GM19240 (cell line): Measurements from ENCODE around the gene WWOX.

ENCODE experiments used
- DNase-seq: peaks from one replicate; pipeline ENCODE4 v3.0.0; 2011; ENCODE audit warnings: low spot score; ENCODE audit not compliant: insufficient read length

Gene WWOX

DNA sequence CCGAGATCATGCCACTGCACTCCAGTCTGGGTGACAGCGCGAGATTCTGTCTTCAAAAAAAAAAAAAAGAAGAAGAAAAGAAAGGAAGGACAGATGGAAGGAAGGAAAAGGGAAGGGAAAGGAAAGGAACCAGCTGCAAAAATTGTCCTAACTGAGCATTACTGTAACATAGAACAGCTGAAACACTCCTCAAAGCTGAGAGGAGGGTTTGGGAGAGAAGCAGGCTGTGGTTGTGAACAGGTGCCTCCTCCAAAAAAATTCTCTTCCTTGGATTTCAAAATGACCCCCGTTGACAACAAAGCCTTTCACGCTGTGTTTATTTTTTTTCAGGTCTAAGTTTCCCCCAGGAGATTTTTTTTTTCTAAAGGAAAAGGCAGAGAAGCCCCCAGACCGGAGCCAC is 541.4 kb downstream of the WWOX start:
- no peak for DNase-seq

DNA sequence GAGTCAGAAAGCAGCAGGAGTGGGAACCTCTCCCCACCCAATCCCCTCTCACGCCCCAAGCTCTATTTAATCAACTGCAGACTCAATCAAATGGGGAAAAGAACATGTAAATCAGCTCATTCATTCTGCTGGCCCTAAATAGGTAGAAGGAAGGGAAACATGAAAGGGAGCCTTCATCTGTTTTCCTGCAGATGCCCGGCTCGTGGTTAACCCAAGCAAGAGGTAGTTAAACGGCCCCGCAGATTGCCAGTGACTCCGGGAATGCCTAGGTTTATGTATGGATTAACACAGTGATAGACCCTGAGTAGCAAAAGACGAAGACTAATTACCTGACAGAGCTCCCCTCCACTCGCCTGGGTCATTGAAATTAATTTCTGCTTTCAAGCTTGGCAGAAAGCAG is 542.0 kb downstream of the WWOX start:
- no peak for DNase-seq

DNA sequence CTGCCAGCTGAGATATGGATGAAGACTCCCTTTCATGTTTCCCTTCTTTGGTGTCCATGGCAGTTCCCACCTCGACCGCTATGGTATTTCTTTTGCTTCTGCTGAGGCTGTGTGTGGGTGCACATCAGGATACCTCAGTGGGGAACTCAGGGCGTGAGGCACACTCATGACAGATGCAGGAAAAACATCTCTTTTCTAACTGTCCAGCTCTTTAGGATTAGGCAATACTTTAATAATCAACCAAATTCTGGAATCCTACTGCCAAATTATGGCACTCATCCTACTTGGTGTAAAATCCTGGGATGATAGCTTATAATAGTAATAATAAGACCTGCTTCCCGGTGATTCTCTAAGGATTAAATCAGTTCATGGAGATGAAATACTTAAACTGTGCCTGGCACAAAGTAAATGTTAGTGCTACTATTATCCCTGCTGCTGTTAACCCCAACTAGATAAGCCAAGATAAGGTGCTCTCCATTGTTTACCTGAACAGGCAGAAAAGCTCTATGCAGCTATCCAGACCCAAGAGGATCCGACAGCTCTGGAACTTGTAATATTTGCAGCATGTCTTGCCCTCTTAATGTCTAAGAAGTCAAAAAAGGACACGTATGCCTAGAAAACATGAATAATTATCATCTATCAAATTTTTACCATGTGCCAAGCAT is 543.3 kb downstream of the WWOX start:
- no peak for DNase-seq

DNA sequence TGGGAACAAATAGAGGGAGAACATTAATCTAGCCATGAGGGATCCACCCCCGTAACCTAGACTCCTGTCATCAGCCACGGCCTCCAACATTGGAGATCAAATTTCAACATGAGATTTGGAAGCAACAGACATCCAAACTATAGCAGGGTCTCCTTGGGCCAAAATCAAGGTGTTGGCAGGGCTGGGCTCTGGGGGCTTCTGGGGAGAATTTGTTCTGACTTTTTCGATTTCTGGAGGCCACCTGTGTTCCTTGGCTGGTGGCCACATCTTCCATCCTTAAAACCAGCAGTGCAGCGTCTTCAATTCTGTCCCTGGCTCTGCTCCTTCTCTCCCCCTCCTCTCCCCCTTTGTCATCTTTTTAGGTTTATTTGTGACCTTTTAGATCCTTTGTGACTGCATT is 546.2 kb downstream of the WWOX start:
- DNase-seq = no peak

DNA sequence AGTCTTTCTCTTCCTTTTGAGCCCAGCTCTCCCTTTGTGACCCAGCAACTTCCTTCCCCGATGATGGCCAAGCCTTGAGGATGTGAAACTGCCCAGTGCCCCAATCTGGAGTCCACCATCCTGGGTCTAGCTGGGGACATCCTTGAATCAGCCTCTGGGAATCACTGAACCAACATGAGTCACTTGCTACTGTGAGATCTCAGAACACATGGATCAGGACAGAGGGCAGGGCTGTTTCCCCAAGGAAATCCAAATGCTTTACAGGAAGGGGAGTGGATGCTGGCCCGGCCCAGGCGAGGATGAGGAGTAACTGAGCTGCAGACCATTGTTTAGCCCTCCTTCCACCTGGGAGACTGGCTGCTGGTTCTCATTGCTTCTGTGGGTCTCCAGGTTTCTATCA is 547.6 kb downstream of the WWOX start:
- no peak for DNase-seq

DNA sequence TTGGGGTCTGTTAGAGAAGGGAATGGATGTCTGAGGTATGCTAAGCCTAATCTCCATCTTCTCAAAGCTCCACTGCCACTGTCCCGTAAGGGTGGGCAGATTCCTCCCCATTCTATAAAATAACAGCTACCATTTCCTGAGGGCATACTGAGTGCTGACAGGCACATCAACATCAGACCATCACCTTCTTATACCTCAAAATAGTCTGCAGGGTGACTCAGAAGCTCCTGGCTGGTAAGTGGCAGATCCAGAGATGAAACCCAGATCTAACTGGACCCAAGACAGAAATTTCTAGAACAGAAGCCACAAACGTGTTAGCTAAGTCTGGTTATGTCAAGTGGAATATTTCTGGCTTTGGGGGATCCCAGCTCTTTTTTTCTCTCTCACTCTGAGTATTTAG is 548.0 kb downstream of the WWOX start:
- no peak for DNase-seq

DNA sequence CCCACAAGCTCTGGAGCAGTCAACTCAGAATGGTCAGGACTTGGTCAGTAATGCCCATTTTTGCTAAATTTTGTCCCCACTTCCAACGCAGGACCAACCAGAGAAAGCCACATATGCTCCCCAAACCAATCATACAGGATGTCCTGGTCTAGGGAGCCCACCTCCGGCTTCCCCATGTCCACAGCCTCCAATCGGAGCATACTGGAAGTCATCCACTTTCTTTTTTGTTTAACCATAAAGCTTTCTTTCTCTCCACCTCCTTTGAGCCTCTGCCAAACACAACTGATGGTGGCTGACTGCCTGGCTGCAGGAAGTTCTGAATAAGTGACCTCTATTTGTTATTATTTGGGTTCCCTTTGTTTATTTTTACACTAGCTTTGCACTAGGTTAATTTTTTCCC is 549.1 kb downstream of the WWOX start:
- DNase-seq = no peak

DNA sequence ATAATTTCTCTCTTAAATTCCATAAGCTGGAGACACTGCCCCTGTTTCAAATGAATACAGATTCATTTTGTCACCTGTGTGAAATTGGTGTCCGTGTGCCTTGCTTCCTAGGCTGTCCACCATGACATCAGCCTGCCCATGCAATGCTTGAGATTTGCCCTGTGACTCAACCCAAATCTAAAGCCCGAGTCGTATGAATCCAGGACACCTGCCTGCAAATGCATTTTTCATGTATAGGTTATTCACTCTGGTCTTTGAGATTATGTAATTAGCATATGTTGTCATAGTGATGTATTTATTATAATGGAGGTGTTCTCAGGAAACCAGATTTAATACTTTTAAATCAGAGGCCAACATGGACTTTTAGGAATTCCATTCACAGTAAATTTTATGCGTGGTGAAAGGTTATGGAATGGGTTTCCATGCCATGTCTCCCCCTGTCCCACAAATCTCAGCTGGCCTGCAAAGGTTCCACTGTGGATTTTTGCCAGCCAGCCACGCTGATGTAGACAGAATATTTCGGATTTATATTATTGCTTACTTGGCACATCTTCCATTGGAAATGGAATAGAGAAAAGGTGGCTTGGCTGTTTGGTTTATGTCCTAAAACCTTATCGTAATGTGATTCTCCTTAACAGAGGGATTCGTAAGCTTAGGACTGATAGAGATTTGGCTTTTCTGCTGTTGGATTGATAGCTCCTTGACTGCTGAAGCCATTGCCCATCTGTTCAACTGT is 551.1 kb downstream of the WWOX start:
- no peak for DNase-seq

DNA sequence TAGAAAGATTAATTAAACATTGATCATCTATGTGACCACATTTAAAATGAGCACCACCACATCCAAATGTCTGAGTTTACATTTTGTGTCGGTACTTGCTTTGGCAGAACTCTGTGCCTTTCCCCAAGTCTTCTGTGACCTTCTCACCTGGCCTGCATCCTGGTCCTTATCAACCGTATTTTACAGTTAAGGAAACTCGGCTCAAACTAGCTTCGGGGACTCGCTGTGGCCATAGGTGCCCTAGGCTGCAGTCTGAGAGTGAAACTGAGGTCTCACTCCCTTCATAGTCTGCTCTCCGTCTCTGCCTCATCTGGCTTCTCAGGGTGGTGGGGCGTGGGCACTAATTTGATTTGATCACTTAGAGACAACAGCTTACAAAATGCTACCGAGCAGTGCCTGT is 555.5 kb downstream of the WWOX start:
- DNase-seq = no peak

DNA sequence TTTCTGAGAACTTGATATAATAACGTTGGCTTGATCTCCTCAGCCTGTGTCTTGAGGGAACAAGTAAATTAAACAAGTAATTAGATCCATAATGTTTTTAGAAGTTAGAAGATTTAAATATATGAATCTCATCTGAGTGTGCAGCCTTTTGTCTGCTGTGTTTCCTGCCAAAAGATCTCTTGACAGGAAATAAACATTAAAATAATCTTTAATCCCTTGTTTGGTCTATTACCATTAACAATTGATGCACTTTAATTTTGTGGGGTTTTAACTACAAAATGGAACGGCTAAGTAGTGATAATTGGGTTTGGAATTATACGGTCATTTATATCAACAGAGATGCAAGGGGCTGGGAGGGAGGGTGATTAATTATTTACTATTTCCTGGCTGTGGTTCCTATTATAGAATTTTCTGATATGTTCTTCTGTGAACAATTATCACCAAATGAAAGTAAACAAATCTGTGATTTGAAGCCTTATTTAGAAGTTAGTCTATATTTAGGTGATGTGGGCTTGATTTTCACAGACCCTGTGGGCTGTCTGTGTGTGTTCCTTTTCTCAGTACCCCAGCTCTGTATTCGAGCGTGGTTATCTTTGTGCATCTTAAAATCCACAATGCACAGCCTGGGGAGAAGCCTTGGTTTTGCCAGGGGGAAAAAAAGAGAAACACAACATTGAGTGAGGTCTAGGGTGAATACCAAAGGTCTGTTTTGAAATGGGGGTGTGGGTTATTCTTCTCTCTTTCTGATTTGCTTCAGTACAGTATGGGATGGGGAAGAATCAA is 556.1 kb downstream of the WWOX start:
- DNase-seq = no peak

DNA sequence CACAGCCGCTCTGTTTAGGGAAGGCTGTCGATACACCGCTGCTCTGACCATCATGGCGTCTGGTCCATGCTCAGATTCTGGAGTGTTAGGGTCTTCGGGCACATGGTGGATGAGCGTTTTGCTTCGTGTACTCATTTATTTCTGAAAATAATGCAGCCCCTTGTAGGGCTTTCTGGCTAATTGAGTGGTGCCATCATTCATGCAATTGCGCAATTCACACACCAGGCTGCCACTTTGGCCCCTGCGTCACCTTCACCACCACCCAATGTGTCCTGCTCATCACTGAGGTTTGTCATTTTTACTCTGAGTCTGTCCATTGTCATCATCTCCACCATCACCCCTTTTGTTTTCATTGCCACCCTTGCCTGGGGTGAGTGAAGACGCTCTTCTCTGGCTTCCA is 557.4 kb downstream of the WWOX start:
- no peak for DNase-seq

DNA sequence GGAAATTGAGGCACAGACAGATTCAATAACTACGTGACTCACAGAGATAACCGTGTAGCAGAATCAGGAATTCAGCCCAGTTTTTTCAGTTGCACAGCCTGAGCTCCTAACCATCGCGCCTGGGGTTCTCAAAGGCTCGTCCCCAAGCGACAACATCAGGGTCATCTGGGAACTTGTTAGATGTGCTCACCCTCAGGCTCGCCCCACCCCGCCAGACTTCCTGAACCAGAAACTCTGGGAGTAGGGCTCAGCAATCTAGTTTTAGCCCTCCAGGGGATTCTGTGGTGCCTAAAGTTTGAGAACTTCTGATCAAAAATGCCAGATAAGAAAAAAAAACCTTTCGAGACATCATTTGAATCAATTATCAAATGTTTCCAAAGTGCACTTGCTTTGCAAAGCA is 559.8 kb downstream of the WWOX start:
- DNase-seq = no peak

DNA sequence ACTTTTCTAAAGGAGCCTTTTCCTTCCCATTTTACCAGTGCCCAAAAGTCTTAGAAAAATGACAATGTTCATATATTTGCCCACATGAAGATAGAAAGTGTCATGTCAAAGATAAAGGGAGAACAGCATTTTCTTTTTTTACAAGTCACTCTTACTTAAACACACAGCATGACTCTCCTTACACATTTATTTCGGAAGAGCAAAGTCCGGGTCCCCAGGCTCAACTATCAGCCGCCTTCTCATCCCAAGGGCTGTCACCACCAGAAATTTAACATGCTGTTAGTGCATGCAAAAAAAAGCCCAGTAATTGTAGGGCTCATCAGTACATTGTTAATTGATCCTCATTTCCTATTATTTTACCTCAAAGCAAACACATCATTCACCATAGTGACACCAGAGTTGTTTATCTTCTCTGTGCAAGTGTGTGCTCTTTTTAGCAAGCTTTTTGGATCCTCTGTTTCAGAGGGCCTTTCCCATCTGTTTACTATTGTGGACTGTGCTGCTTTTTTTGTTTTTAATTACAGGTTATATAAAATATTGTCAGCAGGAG is 560.3 kb downstream of the WWOX start:
- no peak for DNase-seq

DNA sequence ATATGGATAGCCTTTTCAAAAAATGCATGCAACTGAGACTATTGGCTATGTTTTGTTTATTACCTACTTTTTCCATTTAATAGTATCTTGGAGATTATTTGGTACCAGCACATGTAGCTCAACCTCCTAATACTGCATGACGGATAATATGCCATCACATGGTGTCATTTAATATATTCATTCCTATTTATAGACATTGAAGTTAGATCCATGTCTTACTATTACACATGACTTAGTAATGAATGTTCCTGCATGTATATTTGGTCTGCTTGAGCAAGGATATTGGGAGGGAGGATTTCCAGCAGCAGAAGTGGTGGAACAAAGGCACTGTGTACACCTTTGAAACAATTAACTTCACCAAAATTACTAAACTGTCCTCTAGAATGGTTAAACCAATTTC is 561.3 kb downstream of the WWOX start:
- DNase-seq = no peak

DNA sequence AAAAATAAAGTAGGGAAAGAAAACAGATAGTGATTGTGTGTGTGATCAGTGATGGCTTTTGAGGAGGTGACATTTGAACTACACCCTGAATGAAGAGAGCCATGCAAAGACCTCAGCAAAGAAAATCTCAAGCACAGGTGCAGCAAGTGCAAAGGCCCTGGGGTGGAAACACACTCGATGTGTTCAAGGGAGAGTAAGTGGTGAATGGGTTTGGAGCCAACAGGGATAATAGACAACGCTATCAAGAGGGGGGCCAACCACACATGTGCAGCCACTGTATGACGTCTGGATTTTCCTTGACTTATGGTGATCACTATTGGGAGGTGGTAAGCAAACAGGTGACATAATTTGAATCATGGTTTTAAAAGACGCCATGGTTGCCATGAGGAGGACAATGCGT is 564.2 kb downstream of the WWOX start:
- no peak for DNase-seq

DNA sequence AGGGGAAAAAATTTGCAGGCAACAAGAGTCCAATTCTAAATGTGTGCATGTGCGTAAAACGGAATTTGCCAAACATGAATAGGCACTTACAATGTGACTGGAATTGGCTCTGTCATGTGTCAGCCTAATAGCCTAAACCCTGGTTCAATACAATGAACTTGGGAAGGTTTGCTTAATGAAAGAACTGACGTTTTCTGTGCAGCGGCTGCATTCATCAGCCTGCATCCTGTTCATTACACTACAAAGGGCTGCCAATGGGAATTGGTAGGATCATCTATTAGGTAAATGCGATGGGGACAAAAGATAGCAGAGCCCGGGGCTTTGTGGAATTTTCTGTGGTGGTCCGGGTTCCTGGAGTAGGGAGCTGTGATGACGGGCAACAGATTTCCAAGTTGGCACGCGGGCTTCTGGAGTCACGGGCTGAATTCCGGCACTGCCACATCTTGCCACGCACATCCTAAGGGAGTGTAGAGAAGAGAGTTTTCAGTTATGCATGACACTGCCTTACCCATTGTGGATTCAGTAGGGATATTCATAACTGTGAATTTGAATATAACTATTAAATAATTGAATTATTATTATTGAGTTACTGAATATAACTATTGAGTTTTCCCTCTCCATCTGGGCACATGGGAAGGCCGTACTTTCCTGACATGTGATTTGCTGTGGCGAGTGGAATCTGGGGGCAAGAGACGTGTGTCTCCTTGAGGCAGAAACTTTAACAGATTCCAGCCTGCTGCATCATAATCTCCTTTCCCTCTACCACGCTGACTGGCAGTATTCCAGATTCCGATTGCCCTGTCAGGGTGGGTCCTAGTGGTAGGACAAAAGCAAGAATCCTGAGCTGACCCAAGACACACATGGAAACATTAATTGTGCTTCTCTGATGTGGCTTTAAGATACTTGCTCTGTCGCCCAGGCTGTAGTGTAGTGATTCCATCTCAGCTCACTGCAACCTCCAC is 565.6 kb downstream of the WWOX start:
- DNase-seq = no peak

DNA sequence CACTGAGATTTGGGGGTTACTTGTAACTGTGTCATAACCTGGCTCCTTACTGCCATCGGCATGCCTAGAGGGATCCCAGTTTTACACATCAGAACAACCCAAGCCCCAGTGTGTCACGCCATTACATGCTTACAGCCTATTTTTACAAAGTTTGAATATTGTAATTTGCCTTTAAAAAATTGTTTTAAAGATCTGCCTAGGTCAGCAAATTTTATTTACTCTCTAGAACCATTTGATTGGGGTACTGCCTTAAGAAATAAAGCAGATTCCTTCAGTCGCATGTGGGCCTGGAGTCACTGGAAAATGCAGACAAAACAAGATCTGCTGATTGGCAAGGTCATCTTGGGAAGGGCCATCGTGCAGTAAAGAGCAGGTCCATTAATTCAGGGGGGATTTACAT is 566.9 kb downstream of the WWOX start:
- DNase-seq = no peak

DNA sequence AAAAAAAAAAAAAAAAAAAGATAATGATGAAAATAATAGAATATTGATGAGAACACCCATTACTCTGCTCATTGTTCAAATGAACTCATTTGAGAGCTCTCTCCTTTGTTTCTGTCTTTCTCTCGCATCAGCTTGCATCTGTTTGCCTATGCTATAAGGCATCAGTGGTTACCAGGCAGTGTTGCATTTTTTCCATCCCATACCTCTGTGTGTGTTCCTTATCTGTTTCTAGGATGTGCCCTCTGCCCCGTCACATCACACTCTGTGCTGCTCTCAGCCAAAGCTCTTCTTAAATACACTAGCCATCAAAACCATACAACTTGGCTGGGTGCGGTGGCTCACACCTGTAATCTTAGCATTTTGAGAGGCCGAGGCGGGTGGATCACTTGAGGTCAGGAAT is 568.2 kb downstream of the WWOX start:
- no peak for DNase-seq

DNA sequence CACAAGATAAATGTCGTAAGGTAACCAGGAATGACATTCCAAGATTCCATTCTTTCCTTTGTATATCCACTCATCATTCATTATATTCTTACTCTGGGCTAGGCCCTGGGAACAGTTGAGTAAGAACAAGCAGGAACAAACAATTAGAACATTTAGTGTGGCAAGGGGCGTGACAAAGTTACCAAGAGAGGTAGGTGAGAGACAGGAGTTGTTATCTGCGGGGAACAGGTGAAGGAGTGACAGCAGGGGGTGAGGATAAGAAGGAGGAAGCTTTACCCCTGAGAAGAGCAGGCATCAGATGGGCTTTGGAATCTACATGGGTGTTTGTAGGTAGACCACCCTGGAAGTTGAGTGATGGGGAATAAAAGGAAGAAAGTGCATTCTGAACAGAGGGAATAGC is 568.9 kb downstream of the WWOX start:
- no peak for DNase-seq

DNA sequence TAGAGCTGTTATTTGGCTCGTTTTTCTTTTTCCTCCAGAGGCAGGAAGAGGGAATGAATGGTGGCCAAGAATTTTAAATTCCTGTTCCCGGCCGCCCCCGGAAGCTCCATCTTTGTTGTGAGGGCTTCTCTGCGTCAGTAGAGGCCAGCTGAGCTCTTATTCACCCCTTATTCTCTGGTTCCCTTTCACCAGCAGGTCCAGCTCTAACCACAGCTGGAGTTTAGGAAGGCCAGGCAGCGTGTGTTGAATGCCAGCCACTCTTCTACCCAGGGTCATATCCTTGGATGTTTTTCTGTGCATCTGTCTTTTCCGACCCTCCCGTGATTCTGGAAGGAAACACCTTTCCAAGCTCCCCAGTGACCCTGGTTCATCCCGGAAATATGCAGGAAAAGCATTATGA is 570.5 kb downstream of the WWOX start:
- no peak for DNase-seq
